Neural cell (in vitro differentiated cells): Measurements from ENCODE around the gene TBL1XR1.

ENCODE experiments used
- CTCF ChIP-seq: fragments of 450-650 bp; IDR thresholded peaks from 2 replicates; pipeline ENCODE4 v1.5.1; 2014; ENCODE audit warnings: antibody characterized with exemption, mild to moderate bottlenecking, moderate library complexity; ENCODE audit not compliant: poor library complexity, severe bottlenecking
- EP300 ChIP-seq: fragments of 450-650 bp; conservative IDR thresholded peaks from 2 replicates; pipeline ENCODE4 v1.6.1; 2014; ENCODE audit warnings: antibody characterized with exemption, mild to moderate bottlenecking, moderate library complexity; ENCODE audit not compliant: poor library complexity, severe bottlenecking
- EZH2 ChIP-seq: fragments of 200-600, 300-800 bp; shearing (Covaris generic), sonication (generic); IDR thresholded peaks from 2 replicates; pipeline ENCODE4 v1.6.1; 2014; ENCODE audit warnings: antibody characterized with exemption, low read length, borderline replicate concordance, mild to moderate bottlenecking; ENCODE audit not compliant: insufficient read depth, poor library complexity, severe bottlenecking
- MXI1 ChIP-seq: fragments of 450-650 bp; conservative IDR thresholded peaks from 2 replicates; pipeline ENCODE4 v1.6.1; 2014; ENCODE audit warnings: antibody characterized with exemption, mild to moderate bottlenecking; ENCODE audit not compliant: poor library complexity, severe bottlenecking
- POLR2AphosphoS5 ChIP-seq: IDR thresholded peaks from 2 replicates; pipeline ENCODE4 v1.6.1; 2012
- RAD21 ChIP-seq: fragments of 450-650 bp; conservative IDR thresholded peaks from 2 replicates; pipeline ENCODE4 v1.6.1; 2014; ENCODE audit warnings: antibody characterized with exemption, mild to moderate bottlenecking, moderate library complexity
- SMC3 ChIP-seq: fragments of 450-650 bp; conservative IDR thresholded peaks from 2 replicates; pipeline ENCODE4 v1.6.1; 2014; ENCODE audit warnings: antibody characterized with exemption, mild to moderate bottlenecking, moderate library complexity; ENCODE audit not compliant: poor library complexity
- TAF1 ChIP-seq: IDR thresholded peaks from 2 replicates; pipeline ENCODE4 v1.6.1; 2012; ENCODE audit warnings: low read depth
- TF ChIP-seq, protein P1 (sequence below): IDR thresholded peaks from 2 replicates; pipeline ENCODE4 v1.6.1; 2012; ENCODE audit warnings: borderline replicate concordance

DNA sequence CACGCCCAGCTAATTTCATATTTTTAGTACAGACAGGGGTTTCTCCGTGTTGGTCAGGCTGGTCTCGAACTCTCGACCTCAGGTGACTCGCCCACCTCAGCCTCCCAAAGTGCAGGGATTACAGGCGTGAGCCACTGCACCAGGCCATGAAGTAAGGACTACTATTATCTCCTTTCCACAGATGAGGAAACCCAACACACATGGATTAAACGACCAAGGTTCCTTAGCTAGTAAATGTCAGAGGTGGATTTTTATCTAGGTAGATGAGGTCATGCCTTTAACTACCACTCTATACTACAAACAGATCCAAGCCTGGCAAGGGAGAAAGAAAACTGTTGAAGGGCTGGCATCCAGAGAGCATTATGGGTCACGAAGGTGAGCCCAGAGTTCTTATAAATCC lies 15.5 kb upstream of the TBL1XR1 start:
- TF ChIP-seq EZH2, result no peak
- no peak for TF ChIP-seq CTCF
- TF ChIP-seq EP300, result no peak
- no peak for TF ChIP-seq TAF1
- TF ChIP-seq, protein P1, sequence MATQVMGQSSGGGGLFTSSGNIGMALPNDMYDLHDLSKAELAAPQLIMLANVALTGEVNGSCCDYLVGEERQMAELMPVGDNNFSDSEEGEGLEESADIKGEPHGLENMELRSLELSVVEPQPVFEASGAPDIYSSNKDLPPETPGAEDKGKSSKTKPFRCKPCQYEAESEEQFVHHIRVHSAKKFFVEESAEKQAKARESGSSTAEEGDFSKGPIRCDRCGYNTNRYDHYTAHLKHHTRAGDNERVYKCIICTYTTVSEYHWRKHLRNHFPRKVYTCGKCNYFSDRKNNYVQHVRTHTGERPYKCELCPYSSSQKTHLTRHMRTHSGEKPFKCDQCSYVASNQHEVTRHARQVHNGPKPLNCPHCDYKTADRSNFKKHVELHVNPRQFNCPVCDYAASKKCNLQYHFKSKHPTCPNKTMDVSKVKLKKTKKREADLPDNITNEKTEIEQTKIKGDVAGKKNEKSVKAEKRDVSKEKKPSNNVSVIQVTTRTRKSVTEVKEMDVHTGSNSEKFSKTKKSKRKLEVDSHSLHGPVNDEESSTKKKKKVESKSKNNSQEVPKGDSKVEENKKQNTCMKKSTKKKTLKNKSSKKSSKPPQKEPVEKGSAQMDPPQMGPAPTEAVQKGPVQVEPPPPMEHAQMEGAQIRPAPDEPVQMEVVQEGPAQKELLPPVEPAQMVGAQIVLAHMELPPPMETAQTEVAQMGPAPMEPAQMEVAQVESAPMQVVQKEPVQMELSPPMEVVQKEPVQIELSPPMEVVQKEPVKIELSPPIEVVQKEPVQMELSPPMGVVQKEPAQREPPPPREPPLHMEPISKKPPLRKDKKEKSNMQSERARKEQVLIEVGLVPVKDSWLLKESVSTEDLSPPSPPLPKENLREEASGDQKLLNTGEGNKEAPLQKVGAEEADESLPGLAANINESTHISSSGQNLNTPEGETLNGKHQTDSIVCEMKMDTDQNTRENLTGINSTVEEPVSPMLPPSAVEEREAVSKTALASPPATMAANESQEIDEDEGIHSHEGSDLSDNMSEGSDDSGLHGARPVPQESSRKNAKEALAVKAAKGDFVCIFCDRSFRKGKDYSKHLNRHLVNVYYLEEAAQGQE, result no peak
- no peak for TF ChIP-seq SMC3
- TF ChIP-seq POLR2AphosphoS5, result no peak
- TF ChIP-seq MXI1, result no peak
- TF ChIP-seq RAD21, result no peak
